ENCODE results near the gene FSTL3.

DNA sequence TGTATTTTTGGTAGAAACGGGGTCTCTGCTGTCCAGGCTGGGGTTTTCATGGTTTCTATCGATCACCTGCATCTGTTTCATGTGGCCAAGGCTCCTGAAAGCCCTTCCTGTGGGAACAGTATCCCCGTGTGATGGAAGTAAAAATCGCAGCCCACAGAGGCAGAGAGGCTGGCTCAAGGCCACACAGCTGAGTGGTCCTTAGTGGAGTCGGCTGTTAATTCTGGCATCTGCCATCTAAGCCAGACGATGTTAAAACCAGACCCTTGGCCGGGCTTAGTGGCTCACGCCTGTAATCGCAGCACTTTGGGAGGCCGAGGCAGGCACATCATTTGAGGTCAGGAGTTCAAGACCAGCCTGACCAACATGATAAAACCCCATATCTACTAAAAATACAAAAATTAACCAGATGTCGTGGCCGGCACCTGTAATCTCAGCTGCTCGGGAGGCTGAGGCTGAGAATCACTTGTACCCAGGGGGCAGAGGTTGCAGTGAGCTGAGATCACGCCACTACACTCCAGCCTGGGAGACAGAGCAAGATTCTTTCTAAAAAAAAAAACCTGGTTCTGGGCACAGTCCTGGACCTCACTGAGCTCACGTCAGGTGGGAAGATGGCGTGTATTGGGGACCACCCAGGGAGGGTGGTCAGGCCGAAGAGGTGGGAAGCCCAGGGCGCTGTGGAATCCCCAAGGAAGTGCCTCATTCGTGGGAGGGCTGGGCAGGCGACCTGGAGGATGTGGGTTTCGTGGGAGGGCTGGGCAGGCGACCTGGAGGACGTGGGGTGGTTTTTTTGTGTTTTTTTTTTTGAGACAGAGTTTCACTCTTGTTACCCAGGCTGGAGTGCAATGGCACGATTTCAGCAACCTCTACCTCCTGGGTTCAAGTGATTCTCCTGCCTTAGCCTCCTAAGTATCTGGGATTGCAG is 56.2 kb downstream of the FSTL3 start:
- TF ChIP-seq, protein P1, sequence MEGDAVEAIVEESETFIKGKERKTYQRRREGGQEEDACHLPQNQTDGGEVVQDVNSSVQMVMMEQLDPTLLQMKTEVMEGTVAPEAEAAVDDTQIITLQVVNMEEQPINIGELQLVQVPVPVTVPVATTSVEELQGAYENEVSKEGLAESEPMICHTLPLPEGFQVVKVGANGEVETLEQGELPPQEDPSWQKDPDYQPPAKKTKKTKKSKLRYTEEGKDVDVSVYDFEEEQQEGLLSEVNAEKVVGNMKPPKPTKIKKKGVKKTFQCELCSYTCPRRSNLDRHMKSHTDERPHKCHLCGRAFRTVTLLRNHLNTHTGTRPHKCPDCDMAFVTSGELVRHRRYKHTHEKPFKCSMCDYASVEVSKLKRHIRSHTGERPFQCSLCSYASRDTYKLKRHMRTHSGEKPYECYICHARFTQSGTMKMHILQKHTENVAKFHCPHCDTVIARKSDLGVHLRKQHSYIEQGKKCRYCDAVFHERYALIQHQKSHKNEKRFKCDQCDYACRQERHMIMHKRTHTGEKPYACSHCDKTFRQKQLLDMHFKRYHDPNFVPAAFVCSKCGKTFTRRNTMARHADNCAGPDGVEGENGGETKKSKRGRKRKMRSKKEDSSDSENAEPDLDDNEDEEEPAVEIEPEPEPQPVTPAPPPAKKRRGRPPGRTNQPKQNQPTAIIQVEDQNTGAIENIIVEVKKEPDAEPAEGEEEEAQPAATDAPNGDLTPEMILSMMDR (conservative IDR thresholded peaks at IDR 0.05): no peak
- TF ChIP-seq EZH2 (IDR thresholded peaks at IDR 0.05; ENCODE audit: low read depth): no peak

Measured in PC-9 (cell line).